HS-27A (cell line): ENCODE data around the gene TP53TG5.

Experiments
- DNase-seq: peaks from one replicate; pipeline ENCODE4 v3.0.0-alpha.2; 2012; ENCODE audit warnings: low read depth, missing footprints

Gene TP53TG5

DNA sequence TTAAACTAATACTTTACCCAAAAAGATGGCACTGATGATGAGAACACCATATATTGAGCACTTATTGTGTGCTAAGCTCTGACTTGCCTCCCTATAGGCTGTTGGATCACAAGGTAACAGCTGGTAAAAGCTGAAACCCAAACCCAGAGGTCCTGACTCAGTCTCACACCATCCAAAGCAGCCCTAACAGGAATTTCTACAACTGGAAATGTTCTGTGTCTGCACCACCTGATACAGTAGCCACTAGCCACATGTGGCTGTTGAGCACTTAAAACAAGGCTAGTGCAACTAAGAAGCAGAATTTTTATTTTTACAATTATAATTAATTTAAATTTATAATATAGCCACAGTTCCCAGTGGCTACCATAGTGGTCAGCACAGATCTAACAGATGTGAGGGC is 54.4 kb downstream of the TP53TG5 start:
- no peak for DNase-seq

DNA sequence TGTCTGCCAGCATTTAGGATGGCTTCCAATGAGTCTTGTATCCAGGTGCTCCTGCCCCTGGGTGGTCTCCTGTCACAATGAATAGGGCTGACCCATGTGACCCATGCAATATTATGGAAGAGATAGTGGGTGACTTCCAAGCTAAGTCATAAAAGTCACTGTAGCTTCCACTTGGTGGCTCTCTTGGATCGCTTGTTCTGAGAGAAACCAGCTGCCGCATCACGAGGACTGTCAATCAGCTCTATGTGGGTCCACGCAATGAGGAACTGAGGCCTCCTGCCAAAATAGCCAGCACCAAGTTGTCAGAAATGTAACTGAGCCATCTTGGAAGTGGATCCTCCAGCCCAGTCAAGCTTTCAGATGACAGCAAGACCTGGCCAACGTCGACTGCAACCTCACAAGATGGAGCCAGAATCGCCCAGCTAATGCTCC is 55.2 kb downstream of the TP53TG5 start:
- no peak for DNase-seq
